GM18861 (cell line): ENCODE results near the gene FRMD4A.
"Not testable (repeated sequence)": the region's sequence is repeated elsewhere in the genome, so short reads cannot be mapped to it uniquely, and the experiment has no call there.

Source experiments
- ATAC-seq: cut with Tn5 transposase; IDR thresholded peaks from one replicate; pipeline ENCODE4 v1.9.1; 2021; ENCODE audit not compliant: unreplicated experiment

The FRMD4A gene

GRCh38 chr10:14158575-14158974 lies 172.1 kb downstream of the FRMD4A start:
- ATAC-seq, result no peak

- ATAC-seq, result no peak
Measured at GRCh38 chr10:14156104-14156503, 174.6 kb downstream of the FRMD4A start.

GRCh38 chr10:14153570-14154055 lies 177.1 kb downstream of the FRMD4A start:
- no peak for ATAC-seq

DNA sequence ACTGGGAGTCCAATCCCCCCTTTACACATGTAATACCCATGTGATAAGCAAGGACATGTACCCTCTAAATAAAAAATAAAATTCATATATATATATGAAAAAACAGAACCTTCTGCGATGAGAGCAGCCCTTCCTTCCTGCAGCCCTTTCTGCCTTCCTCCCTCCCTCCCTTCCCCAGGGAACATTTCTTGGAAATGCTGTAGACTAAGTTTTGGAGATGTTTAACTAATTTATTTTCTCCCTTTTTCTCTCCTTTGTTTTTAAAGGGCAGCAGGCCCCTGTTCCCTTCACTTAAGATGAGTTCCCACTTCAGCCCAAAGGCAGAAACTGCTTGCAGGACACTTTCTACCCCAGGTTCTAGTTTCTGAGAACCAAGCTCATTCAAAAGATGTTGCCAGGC lies 179.2 kb downstream of the FRMD4A start:
- ATAC-seq, result no peak

- no peak for ATAC-seq
Measured at GRCh38 chr10:14150526-14150925, 180.2 kb downstream of the FRMD4A start.

GRCh38 chr10:14146501-14146900 lies 184.2 kb downstream of the FRMD4A start:
- ATAC-seq, result no peak

DNA sequence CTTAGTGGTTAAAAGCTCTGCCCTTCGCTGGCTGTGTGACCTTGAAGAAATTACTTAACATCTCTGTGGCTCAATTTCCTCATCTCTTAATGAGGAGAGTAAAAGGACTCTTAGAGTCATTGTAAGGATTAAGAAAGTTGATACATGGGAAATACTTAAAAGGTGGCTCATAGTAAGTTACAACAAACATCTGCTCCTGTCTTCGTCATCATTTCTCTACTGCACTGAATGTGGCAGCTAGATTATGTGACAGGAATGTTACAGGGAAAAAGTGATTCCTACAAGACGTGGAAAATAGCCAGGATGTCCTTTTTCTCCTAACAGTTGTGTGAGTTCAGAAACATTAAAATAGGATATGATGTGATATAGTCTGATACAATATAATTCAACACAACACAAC lies 184.7 kb downstream of the FRMD4A start:
- ATAC-seq, result no peak

DNA sequence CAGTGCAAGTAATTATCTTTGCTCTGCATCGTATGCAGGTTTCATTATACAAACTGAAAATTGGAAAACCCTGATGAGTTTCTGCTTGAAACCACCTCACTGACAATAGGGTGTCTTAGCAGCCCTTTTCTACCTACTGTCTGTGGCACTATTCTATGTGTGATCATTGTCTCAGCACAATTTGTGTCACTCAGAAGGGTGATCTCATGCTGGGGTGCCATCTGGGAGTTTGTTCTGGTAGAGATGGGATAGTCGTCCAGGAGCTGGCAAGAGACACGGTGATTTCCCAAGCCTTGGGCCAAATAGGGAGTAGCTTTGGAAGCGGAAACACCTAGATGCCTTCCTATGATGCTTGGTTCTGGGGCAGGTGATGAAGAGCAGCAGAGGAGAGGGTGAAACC lies 186.3 kb downstream of the FRMD4A start:
- ATAC-seq, result no peak

DNA sequence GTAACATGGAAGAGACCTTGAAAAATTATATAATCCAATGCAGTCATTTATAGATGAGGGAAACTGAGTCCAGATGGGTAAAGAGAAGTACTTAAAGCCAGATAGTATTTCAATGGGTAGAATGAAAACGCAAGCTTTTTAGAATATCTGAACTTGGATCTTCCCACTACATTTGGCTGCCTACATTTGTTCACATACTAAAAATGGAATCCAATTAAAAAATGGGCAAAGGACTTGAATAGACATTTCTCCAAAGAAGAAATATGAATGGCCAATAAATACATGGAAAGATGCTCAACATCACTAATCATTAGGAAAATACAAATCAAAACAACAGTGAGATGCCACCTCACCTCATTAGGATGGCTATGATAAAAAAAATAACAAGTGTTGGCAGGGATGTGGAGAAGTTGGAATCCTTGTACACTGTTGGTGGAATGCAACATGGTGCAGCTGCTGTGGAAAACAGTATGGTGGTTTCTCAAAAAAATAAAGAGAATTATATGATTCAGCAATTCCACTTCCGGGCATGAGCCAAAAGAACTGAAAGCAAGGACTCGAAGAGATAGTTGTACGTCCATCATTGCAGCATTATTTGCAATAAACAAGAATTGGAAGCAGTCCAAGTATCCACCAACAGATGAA lies 188.0 kb downstream of the FRMD4A start:
- no peak for ATAC-seq

- no peak for ATAC-seq
Measured at GRCh38 chr10:14141283-14141682, 189.4 kb downstream of the FRMD4A start.

- ATAC-seq, result no peak
Measured at GRCh38 chr10:14137391-14137790, 193.3 kb downstream of the FRMD4A start.

- not testable (repeated sequence) for ATAC-seq
Measured at GRCh38 chr10:14135196-14135595, 195.5 kb downstream of the FRMD4A start.

DNA sequence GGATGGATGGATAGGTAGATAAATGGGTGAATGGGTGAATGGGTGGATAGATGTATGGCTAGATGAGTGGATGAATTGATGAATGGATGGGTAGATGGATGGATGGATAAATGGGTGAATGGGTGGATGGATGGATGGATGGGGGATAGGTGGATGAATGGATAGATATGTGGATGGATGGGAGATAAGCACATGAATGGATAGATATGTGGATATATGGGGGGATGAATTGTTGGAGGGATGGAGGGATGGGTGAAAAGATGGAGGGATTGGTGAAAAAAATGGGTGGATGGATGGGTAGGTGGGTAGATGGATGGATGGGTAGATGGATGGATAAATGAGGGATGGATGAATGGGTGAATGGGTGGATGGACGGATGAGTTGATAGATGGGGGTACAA lies 196.4 kb downstream of the FRMD4A start:
- no peak for ATAC-seq

DNA sequence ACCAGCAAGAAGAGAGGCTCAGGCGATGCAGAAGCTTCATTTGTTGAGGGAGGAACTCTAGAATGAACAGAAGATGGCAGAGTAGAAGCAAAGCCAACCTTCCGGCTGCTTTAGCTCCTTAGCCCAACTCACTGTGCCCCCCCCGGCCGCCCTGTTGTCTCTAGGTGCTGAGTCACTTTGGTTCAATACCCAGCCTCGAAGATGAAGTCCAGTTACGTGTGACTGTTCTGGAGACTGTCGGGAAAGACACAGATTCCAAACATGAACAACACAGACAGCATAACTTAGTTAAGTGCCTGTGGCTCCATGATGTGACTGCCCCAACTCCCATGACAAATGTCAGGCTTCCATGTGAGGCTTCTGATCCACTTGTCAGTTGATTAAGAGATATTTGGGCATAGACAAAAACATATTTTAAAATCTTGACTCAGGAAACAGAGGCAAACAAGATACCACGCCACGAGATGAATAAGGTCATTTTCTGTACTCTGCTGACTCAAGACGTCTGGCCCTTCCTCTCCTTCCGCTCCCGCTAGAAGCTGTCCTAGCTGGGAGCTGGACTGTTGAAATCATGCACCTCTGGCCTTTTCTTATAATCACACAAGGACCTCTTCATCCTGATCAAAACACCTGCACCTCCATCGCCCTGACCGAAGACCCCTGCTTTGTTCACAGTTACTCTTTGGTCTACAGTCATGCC lies 199.3 kb downstream of the FRMD4A start:
- ATAC-seq, result no peak

DNA sequence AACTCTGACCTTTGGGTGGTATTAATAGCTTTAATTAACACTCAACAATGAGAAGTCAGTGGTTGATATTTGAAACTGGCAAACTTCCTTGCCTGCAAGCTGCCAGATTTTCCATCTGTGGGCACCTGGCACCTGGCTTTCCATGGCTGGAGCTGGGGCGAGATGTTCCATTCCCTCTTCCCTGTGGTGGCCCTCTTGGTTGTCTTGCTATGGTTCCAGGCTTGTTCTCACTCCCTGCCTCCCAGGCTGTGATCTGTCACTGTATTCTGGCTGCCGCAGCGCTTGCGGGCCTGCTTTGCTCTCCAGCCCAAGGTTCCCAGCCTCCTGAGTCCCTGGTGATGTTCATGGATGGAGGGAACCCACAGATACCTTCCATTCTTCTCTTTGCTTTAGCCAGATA lies 201.0 kb downstream of the FRMD4A start:
- no peak for ATAC-seq

- ATAC-seq, result no peak
Measured at GRCh38 chr10:14128519-14128918, 202.2 kb downstream of the FRMD4A start.

- ATAC-seq, result no peak
Measured at GRCh38 chr10:14126697-14127440, 203.9 kb downstream of the FRMD4A start.

DNA sequence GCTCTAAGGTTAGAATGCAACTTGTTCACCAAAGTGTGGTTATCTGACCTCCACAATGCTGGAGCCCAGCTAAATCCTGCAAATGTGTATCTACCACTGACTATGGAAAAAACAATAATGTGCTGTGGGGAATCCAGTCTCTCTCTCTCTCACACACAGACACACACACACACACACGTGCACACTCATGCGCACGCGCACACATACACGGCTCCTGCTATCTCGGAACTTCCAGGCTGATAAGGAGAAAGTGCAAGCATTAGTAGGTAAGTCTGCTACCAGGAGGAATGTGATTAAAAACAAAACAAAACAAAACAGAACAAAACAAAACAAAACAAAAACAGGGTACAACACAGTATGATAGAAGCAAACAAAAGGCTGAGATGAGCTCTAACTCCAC lies 205.2 kb downstream of the FRMD4A start:
- no peak for ATAC-seq

DNA sequence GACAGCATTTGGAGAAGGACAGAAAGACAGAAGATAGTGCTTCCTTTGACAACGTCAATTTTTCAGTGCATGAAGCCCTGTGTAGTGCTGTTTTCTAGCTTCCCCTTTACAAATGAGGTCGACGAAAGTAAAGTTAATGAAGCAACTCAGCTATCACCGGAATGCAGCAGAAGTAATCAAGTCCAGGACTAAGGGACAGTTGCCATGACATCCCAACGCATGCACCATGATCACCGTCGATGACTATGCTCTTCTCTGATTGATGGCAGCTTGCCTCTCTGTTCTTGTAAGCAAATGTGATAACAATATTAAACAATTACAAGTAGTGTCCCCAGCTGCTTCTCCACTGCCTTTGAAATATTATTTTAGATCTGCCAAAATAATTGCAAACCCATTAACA lies 205.8 kb downstream of the FRMD4A start:
- ATAC-seq, result no peak

GRCh38 chr10:14123139-14123538 lies 207.6 kb downstream of the FRMD4A start:
- no peak for ATAC-seq

- ATAC-seq, result no peak
Measured at GRCh38 chr10:14120812-14121211, 209.9 kb downstream of the FRMD4A start.

DNA sequence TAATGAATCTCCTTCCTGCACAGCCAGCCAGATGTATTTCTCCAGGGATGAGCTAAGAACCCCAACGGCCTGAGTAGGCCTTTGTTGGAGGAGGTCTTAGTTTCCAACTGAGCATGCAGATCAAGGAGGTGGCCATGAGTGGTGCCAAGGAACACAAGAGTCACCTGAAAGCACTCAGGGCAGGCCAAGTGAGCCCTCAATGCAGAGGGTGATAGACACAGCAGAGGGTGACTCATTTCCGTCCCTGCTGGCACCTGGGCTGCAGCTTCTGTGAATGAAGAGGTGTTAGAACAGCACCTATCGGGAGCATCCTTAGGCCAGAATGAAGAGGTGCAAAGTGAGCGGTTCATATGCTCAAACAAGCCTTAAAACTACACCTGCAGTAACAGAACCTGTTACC lies 211.8 kb downstream of the FRMD4A start:
- no peak for ATAC-seq
